Coronary artery (tissue), 2 donors: ENCODE results near the gene APCDD1L.

Experiments used
- DNase-seq: peaks from one replicate; pipeline ENCODE4 v3.0.0-alpha.2; 2017; ENCODE audit warnings: low spot score
- H3K27ac ChIP-seq, 2 donors: fragments of 200-600 bp; sonication (generic); one replicate each; pipeline ENCODE4 v1.5.1; 2016 to 2019
- H3K4me3 ChIP-seq: fragments of 200-600 bp; sonication (generic); 2 replicates; pipeline ENCODE4 v1.5.1; 2016; ENCODE audit warnings: mild to moderate bottlenecking, moderate library complexity
- TF ChIP-seq, protein P1 (sequence below): fragments of 200-600 bp; sonication (generic); IDR thresholded peaks from one replicate; pipeline ENCODE4 v1.5.1; 2019; ENCODE audit warnings: antibody characterized with exemption

The APCDD1L gene

DNA sequence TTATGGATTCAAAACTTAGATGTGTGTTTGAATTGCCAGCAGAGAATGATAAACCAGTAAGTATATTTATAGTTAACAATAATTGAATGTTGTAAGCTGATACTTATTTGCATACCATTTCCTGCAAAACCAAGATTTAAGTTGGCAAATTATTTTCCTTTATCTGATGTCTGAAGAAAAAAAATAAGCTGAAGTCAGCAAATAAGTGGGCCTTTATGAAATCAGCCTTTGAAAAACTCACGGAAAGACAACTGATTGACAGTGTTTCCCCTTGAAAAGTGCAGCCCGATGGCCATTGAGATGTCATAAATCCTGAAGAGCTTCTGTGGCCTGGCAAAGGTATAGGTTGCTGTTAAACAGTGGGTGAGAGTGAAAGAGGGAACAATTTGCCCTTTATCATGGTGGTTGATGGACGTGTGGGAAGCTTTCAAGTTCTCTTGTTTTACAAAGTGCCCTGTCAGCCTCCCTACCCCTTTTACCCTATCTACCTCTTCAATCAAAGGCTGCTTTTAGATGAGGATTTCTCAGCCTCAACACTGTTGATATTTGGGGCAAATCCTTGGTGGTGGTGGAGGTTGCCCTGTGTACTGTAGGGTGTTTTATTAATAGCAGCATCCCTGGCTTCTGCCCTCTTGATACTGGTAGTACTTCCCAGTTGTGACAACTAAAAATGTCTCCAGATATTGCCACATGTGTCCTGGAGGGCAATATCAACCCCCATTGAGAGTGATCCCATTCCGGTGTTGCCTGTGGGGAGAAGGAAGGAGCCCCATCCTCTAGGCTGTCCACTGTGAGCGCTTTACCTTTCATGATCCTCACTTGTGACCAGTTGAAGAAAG, 76.0 kb downstream of the APCDD1L start:
- DNase-seq, result no peak
- H3K4me3 ChIP-seq, result no peak overlapping the region
- no peak overlapping the region for H3K27ac ChIP-seq
- TF ChIP-seq, protein P1, sequence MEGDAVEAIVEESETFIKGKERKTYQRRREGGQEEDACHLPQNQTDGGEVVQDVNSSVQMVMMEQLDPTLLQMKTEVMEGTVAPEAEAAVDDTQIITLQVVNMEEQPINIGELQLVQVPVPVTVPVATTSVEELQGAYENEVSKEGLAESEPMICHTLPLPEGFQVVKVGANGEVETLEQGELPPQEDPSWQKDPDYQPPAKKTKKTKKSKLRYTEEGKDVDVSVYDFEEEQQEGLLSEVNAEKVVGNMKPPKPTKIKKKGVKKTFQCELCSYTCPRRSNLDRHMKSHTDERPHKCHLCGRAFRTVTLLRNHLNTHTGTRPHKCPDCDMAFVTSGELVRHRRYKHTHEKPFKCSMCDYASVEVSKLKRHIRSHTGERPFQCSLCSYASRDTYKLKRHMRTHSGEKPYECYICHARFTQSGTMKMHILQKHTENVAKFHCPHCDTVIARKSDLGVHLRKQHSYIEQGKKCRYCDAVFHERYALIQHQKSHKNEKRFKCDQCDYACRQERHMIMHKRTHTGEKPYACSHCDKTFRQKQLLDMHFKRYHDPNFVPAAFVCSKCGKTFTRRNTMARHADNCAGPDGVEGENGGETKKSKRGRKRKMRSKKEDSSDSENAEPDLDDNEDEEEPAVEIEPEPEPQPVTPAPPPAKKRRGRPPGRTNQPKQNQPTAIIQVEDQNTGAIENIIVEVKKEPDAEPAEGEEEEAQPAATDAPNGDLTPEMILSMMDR, result no peak

DNA sequence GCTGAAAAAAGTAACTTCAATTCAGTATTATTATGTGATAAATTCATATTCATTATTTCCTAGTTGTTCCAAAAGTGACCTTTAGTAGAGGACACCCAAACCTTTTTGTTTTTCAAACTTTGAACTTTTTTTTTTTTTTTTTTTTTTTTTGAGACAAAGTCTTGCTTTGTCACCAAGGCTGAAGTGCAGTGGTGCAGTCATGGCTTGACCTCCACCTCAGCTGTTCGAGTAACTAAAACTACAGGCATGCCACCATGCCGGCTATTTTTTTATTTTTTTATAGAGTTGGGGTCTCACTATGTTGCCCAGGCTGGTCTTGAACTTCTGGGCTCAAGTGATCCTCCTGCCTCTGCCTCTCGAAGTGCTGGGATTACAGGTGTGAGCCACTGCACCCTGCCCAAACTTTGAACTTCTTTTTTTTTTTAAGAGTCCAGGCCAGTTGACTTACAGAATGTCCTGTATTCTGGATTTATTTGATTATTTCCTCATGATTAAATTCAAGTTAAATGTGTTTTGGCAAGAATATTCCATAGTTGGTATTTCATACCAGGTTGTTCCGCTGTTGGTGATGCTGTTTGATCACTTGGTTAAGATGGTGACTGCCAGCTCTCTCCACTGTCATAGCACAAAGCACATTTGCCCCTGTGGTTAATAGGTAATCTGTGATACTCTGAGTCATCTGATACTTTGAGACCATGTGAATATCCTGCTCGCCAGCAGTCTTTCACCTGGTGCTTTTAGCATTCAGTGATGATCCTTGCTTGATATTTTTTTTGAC, 78.1 kb downstream of the APCDD1L start:
- no peak overlapping the region for H3K27ac ChIP-seq
- TF ChIP-seq, protein P1, result no peak

DNA sequence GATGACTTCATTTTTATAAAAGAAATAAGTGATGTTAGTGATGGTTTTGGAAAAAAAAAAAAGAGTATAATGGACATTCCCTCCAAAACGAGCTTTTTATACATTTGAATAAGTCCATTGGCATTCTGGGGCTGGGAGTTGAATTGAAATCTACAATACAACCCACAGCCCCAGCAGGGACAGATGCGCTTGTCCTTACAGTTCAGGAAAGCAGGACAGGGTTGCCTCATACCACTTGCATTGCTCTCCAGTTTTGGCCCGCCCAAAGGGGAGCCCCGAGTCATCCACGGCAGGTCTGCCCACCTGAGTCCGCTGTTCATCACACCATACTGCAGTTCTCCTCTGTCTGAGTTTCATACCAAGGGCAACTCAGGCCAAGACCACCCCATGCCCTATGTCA, 80.0 kb downstream of the APCDD1L start:
- TF ChIP-seq, protein P1, result no peak
- DNase-seq, result no peak
- Histone ChIP-seq H3K27ac (no peak overlapping the region), H3K4me3 (no peak overlapping the region)

More for the DNA sequence above, 78.1 kb downstream of the APCDD1L start:
- no peak for DNase-seq
- no peak overlapping the region for H3K4me3 ChIP-seq

DNA sequence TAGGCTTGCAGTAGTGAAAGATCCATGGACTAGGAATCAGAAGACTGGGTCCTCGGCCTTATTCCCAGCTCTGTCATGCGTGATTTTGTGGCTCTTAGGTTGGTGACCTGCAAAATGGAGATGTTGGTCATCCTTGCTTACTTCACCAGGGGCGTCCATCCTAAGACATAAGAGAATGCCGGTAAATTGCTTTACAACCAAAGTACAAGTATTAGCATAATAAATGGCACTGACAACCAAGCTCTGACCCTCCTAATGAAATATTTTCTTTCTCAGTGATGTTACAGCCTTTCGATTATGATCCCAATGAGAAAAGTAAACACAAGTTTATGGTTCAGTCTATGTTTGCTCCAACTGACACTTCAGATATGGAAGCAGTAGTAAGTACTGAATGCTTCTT, 80.9 kb downstream of the APCDD1L start:
- Histone ChIP-seq H3K27ac (no peak overlapping the region), H3K4me3 (no peak overlapping the region)
- no peak for DNase-seq
- TF ChIP-seq, protein P1, result no peak

DNA sequence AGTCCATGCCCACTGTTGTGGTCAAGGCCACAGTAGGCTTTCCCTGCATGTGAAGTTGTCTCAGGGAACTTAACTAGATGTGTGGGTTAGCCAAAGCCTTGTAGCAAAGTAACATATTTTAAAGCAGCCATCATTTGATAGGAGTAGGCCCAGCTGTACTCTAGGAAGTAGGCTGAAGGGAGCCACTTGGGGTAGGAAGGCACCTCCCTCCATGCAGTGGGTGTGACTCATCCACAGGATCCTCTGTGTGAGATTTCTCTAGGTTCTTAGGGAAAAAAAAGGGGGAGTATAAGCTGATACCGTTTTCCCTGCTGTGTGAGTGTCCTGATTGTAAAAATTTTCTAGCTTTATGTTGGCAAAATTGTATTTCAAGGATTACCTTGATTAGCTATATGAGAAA, 81.4 kb downstream of the APCDD1L start:
- DNase-seq, result no peak
- H3K27ac ChIP-seq, result no peak overlapping the region
- TF ChIP-seq, protein P1, result no peak
- H3K4me3 ChIP-seq, result no peak overlapping the region

DNA sequence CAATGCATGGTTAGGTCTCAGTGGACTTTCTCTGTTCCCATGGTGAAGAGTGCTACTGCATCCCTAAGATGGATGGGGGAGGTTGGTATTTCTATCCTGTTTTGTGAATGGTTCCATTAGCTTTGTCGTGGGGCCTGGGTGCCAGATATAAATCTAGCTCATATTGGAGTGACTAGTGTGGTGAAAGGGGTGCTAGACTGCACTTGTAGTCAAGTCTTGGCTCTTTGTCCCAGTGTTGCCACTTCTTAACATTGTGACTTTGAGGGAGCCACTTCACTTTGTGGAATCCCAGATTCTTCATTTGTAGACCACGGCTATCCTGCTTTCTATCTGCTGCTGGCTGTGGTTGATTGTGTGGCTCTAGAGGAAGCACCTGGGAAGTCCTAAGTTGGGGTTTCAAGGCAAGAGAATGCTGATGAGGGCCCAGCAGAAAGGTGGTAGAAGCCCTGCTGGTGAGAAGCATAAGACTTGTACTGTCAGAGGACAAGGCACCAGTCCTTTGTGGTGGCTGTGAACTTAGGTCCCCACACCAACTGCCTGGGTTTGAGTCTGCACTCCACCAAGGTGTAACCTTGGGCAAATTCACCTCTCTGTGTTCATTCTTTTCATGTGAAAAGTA, 82.1 kb downstream of the APCDD1L start:
- no peak for DNase-seq
- TF ChIP-seq, protein P1, result no peak
- no peak overlapping the region for H3K4me3 ChIP-seq
- peak overlapping the region in 1 of 2 donors; percentile 5 for H3K27ac ChIP-seq
